SHP77 (cell line): ENCODE results near the gene HCRT.
A peak's percentile ranks its signal among the peaks of the same experiment; 100 is the strongest.
"Not testable (repeated sequence)": the region's sequence is repeated elsewhere in the genome, so short reads cannot be mapped to it uniquely, and the experiment has no call there.

Source experiments
- DNase-seq, 2 experiments: peaks; one replicate each; lab custom pipeline; 2025; lab: John Stamatoyannopoulos, UW

HCRT gene

GRCh38 chr17:42197564-42198156, 12.4 kb upstream of the HCRT start:
- no peak for DNase-seq

DNA sequence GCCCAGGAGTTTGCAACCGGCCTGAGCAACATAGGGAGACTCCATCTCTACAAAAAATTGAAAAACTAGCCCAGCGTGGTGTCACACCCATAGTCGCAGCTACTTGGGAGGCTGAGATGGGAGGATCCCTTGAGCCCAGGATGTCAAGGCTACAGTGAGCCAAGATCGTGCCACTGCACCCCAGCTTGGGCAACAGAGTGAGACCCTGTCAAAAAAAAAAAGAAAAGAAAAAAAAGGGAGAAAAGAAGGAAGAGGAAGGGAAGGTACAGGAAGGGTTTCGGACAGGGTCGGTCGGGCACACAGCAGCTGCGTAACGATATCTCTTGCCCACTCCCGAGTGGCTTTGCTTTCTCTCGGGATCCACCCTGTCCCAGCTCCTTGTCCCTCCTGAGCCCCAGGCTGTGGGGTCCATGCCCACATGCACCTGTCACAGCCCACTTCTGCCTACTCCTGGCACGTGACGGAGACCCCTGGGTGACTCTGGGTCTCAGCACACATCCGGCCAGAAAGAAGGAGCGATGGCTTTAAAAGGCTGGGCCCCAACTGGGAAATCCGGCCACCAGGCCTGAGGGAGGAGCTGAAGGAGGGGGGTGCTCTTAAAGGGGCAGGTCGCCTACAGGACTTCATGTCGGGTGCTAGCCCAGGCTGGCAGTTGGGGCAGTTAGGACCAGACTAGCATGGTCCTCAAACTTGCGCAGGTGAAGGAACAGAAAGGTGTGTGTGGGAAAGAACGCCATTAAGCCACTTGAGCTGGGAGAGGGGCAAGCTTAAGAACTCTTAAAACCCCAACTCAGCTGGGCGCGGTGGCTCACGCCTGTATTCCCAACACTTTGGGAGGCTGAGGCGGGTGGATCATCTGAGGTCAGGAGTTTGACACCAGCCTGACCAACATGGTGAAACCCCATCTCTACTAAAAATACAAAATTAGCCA, 9.0 kb upstream of the HCRT start, which contains the start of gene GHDC:
Gene GHDC, minus strand, starts transcription at position 526 of the 931 bp plus-strand sequence. CDS start 913 bp downstream, outside the sequence.
- DNase-seq, result peak; percentile 81 to 85

DNA sequence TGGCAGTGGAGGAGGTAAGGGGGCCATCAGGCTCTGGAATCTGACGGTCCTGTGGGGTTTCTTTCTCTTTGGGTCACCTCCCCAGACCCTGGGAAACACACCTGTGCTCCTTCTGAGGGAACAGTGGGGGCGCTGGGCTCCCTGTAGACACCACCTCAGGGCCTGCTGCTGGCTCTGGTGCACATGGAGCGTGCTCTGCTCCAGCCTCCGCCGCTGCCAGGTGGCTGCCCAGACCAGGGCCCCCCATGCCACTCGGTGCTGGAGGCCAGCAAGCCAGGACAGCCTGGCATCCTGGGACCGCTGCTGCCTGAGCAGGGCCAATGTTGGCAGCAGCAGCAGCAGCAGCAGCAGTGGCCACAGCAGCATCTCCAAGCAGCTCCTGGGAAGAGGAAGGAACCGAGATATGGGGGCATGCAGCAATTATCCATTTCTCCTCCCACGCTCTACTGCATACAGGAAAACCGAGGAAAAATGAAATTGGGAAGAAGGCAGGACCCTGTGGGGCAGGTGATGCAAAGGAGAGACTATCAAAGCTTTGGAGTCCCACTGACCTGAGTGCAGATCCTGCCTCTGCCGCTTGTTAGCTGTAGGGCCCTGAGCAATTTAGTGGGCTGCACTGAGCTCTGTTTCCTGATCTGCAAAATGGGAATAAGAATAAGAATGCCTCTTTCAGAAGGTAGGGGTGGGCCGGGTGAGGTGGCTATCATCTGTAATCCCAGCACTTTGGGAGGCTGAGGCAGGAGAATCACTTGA, 8.1 kb upstream of the HCRT start:
- DNase-seq, result no peak

- DNase-seq, result no peak
Measured at GRCh38 chr17:42192189-42193126, 7.2 kb upstream of the HCRT start.

DNA sequence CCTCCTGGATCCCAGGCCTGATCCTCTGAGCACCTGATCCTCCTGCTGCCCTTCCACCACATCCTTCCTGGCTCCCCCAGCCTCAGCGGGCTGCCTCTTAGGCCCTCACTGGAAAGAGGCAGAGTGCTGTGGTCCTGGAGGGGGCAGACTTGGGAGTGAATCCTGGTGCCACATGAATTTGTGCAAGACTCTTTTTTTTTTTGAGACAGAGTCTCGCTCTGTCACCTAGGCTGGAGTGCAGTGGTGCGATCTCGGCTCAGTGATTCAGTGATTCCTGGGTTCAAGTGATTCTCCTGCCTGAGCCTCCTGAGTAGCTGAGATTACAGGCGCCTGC, 6.0 kb upstream of the HCRT start:
- DNase-seq, result no peak

- DNase-seq, result no peak
Measured at GRCh38 chr17:42190491-42191274, 5.4 kb upstream of the HCRT start.

DNA sequence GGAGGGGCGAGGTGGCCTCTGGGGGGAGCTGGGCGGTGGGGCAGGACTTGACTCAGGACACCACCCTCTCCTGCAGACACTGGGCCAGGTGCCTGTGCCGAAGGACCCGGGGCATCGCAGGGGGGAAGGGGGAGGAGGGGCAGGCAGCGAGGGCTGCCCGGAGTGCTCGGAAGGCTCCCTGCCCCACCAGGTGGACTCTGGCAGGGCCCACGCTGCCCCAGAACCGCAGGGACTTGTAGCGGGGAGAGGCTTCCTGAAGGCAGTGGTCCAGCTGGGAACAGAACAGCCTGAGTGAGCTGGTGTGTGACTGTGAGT, 4.4 kb upstream of the HCRT start:
- no peak for DNase-seq

GRCh38 chr17:42188749-42189650, 3.7 kb upstream of the HCRT start:
- DNase-seq, result no peak

DNA sequence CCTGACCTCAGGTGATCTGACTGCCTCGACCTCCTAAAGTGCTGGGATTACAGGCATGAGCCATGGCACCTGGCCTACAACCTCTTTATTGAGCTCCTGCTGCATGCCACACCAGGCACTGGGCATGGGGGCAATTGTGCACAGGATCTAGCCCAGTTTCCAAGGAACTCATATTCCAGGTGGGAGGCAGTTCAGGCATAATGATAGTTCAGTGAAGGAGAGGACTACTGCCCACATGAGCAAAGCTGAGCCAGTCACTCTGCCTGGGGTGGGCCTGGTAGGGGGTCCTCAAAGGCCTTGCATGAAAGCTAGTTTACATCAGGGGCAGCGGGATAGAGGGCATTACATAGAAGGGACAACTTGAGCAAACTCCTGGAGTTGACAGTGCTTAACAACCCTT, 2.6 kb upstream of the HCRT start:
- no peak for DNase-seq

DNA sequence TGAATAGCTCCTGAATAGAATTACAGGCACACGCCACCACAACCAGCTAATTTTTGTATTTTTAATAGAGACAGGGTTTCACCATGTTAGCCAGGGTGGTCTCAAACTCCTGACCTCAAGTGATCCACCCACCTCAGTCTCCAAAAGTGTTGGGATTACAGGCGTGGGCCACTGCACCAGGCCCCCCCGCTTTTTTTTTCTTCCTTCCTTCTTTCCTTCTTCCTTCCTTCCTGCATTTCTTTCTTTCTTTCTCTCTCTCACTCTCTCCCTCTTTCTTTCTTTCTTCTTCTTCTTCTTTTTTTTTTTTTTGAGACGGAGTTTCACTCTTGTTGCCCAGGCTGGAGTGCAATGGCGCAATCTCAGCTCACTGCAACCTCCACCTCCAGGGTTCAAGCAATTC, 939 bp upstream of the HCRT start:
- not testable (repeated sequence) for DNase-seq

- DNase-seq, result no peak
Measured at GRCh38 chr17:42185621-42185930, 324 bp upstream of the HCRT start.

GRCh38 chr17:42183741-42184711, 1.2 kb downstream of the HCRT start:
- peak; percentile 63 to 75 for DNase-seq

- peak in 1 of 2 experiments; percentile 14 for DNase-seq
Measured at GRCh38 chr17:42182927-42183734, 2.1 kb downstream of the HCRT start.

DNA sequence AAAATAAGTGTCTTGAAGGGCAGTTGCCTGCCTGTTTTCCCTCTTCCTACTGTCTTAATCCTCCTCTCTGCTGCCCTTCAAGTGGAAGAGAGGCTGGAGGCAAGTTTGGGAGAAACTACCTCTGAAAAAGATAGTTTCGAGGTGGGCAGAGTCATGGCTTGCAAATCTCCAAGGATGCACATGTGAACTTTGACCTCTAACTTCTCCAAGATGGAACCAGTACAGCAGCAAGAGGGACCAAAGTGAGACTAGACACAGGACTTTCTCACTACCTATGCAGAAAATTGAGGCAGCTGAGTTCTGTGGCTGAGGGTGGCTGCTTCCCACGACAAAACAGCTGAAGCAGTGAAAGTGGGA, 3.4 kb downstream of the HCRT start:
- DNase-seq, result no peak

- peak in 1 of 2 experiments; percentile 2 for DNase-seq
Measured at GRCh38 chr17:42180922-42181850, 4.1 kb downstream of the HCRT start, which contains the start of gene KCNH4. TSS of gene KCNH4 (minus strand) at chr17:42181142. CDS start at chr17:42180945, 197 bp downstream.

DNA sequence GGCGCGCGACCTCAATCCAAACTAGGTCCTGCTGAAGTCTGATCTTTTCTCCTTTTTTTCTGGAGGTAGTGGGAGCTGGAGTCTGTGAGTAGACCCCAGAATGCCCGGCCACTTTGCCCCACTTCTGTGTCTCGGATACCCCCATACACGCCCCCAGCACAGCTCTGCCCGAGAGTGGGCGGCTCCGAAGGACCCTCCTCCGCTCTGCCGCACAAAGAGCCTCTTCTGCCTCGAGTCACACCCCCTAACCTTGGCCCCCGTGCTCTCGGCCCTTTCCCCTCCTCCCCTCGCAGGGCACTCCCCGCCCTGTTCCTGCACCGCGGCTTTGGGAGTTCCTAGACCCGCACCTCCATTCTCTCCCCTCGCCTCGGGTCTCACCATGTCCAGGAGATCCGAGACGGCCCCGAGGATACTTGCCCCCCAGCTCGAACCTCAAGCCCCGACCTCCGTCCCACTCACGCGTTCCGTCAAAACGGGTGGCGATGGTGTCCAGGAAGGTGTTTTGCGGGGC, 4.8 kb downstream of the HCRT start:
- no peak for DNase-seq
